A549 (cell line): ENCODE results near the gene MARF1. TPM values are rescaled to one million over a fixed set of nuclear protein-coding genes. Genes with fewer than 3 reads are reported as not detected.
"Not testable (repeated sequence)": the region's sequence is repeated elsewhere in the genome, so short reads cannot be mapped to it uniquely, and the experiment has no call there.

Experiments used
- ATAC-seq, 2 experiments: fragments of 200-7000 bp in 1 of 2; fragments of >200 bp in 1 of 2; cut with Nextera tagmentation in 1 of 2; cut with Tn5 transposase in 1 of 2; 3 replicates each; pipeline versions ENCODE4 v1.8.0 to v1.9.1; 2018 to 2020; ENCODE audit warnings: mild to moderate bottlenecking in 1 of 2, moderate library complexity in 1 of 2
- CTCF ChIA-PET: fragments of 300-600 bp; sonication (Branson Sonifier 250); formaldehyde crosslinking; extraction: SDS; loops from one replicate; lab custom pipeline; 2021; ENCODE audit warnings: antibody characterized with exemption, inconsistent platforms; lab: Yijun Ruan, JAX
- POLR2A ChIA-PET: fragments of 350-600 bp; formaldehyde crosslinking; extraction: SDS; loops from one replicate; lab custom pipeline; 2021; ENCODE audit warnings: antibody characterized with exemption, inconsistent platforms; lab: Yijun Ruan, JAX
- DNase-seq, 2 experiments: peaks; one replicate each; pipeline versions ENCODE4 v3.0.0 to v3.0.0-alpha.2; 2011 to 2016; ENCODE audit warnings: low read depth in 1 of 2, low spot score in 1 of 2
- FAIRE-seq: peaks from 2 replicates; lab custom pipeline; 2011; peaks lifted over from hg19 to GRCh38; lab: Jason Lieb, UNC
- H3K27ac ChIP-seq, 2 experiments: fragments of >200 bp; sonication (Bioruptor Twin); formaldehyde crosslinking; 3 replicates each; pipeline ENCODE4 v1.5.1; 2016 to 2017
- H3K4me1 ChIP-seq: fragments of >200 bp; sonication (Bioruptor Twin); formaldehyde crosslinking; 3 replicates; pipeline ENCODE4 v1.6.1; 2016
- H3K4me2 ChIP-seq: fragments of >200 bp; sonication (Bioruptor Twin); formaldehyde crosslinking; 3 replicates; pipeline ENCODE4 v1.6.1; 2016
- H3K4me3 ChIP-seq: fragments of >200 bp; sonication (Bioruptor Twin); formaldehyde crosslinking; 3 replicates; pipeline ENCODE4 v1.5.1; 2016
- H3K9me3 ChIP-seq: fragments of >200 bp; sonication (Bioruptor Twin); formaldehyde crosslinking; 3 replicates; pipeline ENCODE4 v1.6.1; 2016
- ATOH8 ChIP-seq: fragments of 250-450 bp; sonication (Bioruptor Pico); IDR thresholded peaks from 2 replicates; pipeline ENCODE4 v1.5.0; 2020; ENCODE audit warnings: low read depth, mild to moderate bottlenecking, moderate library complexity
- CBX2 ChIP-seq: fragments of 200-600 bp; sonication (generic); IDR thresholded peaks from 2 replicates; pipeline ENCODE4 v1.6.1; 2016; ENCODE audit warnings: low read depth, mild to moderate bottlenecking, borderline replicate concordance
- CBX8 ChIP-seq: fragments of 200-600 bp; sonication (generic); IDR thresholded peaks from 2 replicates; pipeline ENCODE4 v1.6.1; 2016
- E2F6 ChIP-seq: IDR thresholded peaks from 2 replicates; pipeline ENCODE4 v1.6.1; 2012; ENCODE audit warnings: low read depth, borderline replicate concordance
- EHF ChIP-seq: fragments of 250-450 bp; sonication (Bioruptor Pico); IDR thresholded peaks from 2 replicates; pipeline ENCODE4 v1.5.0; 2020; ENCODE audit warnings: mild to moderate bottlenecking
- EHMT2 ChIP-seq: fragments of 200-600 bp; sonication (generic); IDR thresholded peaks from 2 replicates; pipeline ENCODE4 v1.6.1; 2016; ENCODE audit warnings: antibody characterized with exemption, low read depth, mild to moderate bottlenecking, moderate library complexity
- ELK1 ChIP-seq: fragments of 150-350 bp; IDR thresholded peaks from 2 replicates; pipeline ENCODE4 v1.6.1; 2014; ENCODE audit warnings: low read depth, mild to moderate bottlenecking, low read length
- EP300 ChIP-seq, 2 experiments: fragments of >200 bp; sonication (Bioruptor Twin); formaldehyde crosslinking; IDR thresholded peaks; 2 replicates in 1 of 2; 3 replicates in 1 of 2; pipeline ENCODE4 v1.6.1; 2016 to 2017
- ESRRA ChIP-seq: fragments of 150-350 bp; IDR thresholded peaks from 2 replicates; pipeline ENCODE4 v1.6.1; 2014; ENCODE audit warnings: mild to moderate bottlenecking, low read length, borderline replicate concordance
- FOSL2 ChIP-seq, 2 experiments: fragments of 450-650 bp in 1 of 2; fragments of >200 bp in 1 of 2; sonication (Bioruptor Twin) in 1 of 2; formaldehyde crosslinking; IDR thresholded peaks; 2 replicates each; pipeline versions ENCODE4 v1.5.0 to v1.6.1; 2016 to 2020; ENCODE audit warnings: mild to moderate bottlenecking in 1 of 2, moderate library complexity in 1 of 2
- GATA3 ChIP-seq: IDR thresholded peaks from 2 replicates; pipeline ENCODE4 v1.6.1; 2012; ENCODE audit warnings: borderline replicate concordance
- HDAC2 ChIP-seq: fragments of 200-600 bp; sonication (generic); IDR thresholded peaks from 2 replicates; pipeline ENCODE4 v1.6.1; 2016
- HES2 ChIP-seq: fragments of >200 bp; sonication (Bioruptor Twin); formaldehyde crosslinking; IDR thresholded peaks from 2 replicates; pipeline ENCODE4 v1.6.1; 2016
- JUN ChIP-seq, 2 experiments: fragments of >200 bp; sonication (Bioruptor Twin); formaldehyde crosslinking; IDR thresholded peaks; 2 replicates in 1 of 2; 3 replicates in 1 of 2; pipeline ENCODE4 v1.6.1; 2016 to 2017
- JUNB ChIP-seq: fragments of >200 bp; sonication (Bioruptor Twin); formaldehyde crosslinking; IDR thresholded peaks from 2 replicates; pipeline ENCODE4 v1.6.1; 2016
- KDM1A ChIP-seq: fragments of 200-600 bp; sonication (generic); IDR thresholded peaks from 2 replicates; pipeline ENCODE4 v1.6.1; 2016; ENCODE audit warnings: low read depth, mild to moderate bottlenecking
- MAFK ChIP-seq: fragments of 450-650 bp; IDR thresholded peaks from 2 replicates; pipeline ENCODE4 v1.6.1; 2014; ENCODE audit not compliant: partially characterized antibody
- MAX ChIP-seq: IDR thresholded peaks from 2 replicates; pipeline ENCODE4 v1.6.1; 2012
- MYC ChIP-seq: IDR thresholded peaks from 2 replicates; pipeline ENCODE4 v1.6.1; 2012; ENCODE audit warnings: mild to moderate bottlenecking, inconsistent platforms, low read length, improper control_type of control experiment, borderline replicate concordance
- NPAS2 ChIP-seq: fragments of 250-450 bp; sonication (Bioruptor Pico); IDR thresholded peaks from 2 replicates; pipeline ENCODE4 v1.8.0; 2022; ENCODE audit warnings: mild to moderate bottlenecking, moderate library complexity, borderline replicate concordance
- PHF8 ChIP-seq: fragments of 200-600 bp; sonication (generic); IDR thresholded peaks from 2 replicates; pipeline ENCODE4 v1.6.1; 2016; ENCODE audit warnings: low read depth, mild to moderate bottlenecking, antibody characterized with exemption, moderate library complexity, borderline replicate concordance
- POLR2A ChIP-seq: IDR thresholded peaks from 2 replicates; pipeline ENCODE4 v1.6.1; 2012; ENCODE audit warnings: mild to moderate bottlenecking, low read length
- POLR2AphosphoS2 ChIP-seq: conservative IDR thresholded peaks from 2 replicates; pipeline ENCODE4 v1.6.1; 2012; ENCODE audit warnings: low read length, improper control_type of control experiment, inconsistent platforms
- RARB ChIP-seq: fragments of 250-450 bp; sonication (Bioruptor Pico); IDR thresholded peaks from 2 replicates; pipeline ENCODE4 v1.8.0; 2021; ENCODE audit warnings: mild to moderate bottlenecking, moderate library complexity
- RNF2 ChIP-seq: fragments of 200-600 bp; sonication (generic); IDR thresholded peaks from 2 replicates; pipeline ENCODE4 v1.6.1; 2016; ENCODE audit warnings: low read depth, mild to moderate bottlenecking, antibody characterized with exemption, moderate library complexity, borderline replicate concordance
- SREBF2 ChIP-seq: fragments of 450-650 bp; IDR thresholded peaks from 2 replicates; pipeline ENCODE4 v1.6.1; 2014; ENCODE audit warnings: mild to moderate bottlenecking, moderate library complexity
- TP53 ChIP-seq: fragments of 250-450 bp; sonication (Bioruptor Pico); IDR thresholded peaks from 2 replicates; pipeline ENCODE4 v1.5.0; 2021; ENCODE audit warnings: mild to moderate bottlenecking, moderate library complexity
- USF2 ChIP-seq: fragments of 450-650 bp; IDR thresholded peaks from 2 replicates; pipeline ENCODE4 v1.6.1; 2014; ENCODE audit warnings: antibody characterized with exemption
- ZC3H11A ChIP-seq: fragments of 450-650 bp; IDR thresholded peaks from 2 replicates; pipeline ENCODE4 v1.6.1; 2014; ENCODE audit warnings: antibody characterized with exemption, mild to moderate bottlenecking
- ZNF302 ChIP-seq: fragments of 250-450 bp; sonication (Bioruptor Pico); IDR thresholded peaks from 2 replicates; pipeline ENCODE4 v1.9.0; 2021; ENCODE audit warnings: inconsistent platforms, mild to moderate bottlenecking, moderate library complexity
- WGBS: methylation state at CpG from one replicate; pipeline ENCODE4 v1.1.6; 2017; ENCODE audit errors: missing lambda C conversion rate; 5-methylcytosine and 5-hydroxymethylcytosine counted together
- polyA plus RNA-seq, 4 experiments: library from polyadenylated mRNA; depleted of rRNA in 3 of 4; stranded (reverse); fragments of >200 nt; fragmentation: RNase III in 1 of 4; extraction: RNeasy Plus Mini Kit Qiagen cat#74134 plus additional on column Dnase treatment in 1 of 4; gene quantifications; 2 replicates in 3 of 4; 3 replicates in 1 of 4; pipeline ENCODE4 v1.2.3, GENCODE V29; 2011 to 2017

The MARF1 gene
- polyA plus RNA-seq, 2 of the 4 experiments (the other 2 are of a cell fraction) = 11.6 to 28.2 TPM

GRCh38 chr16:15572329-15573001, 70.5 kb downstream of the MARF1 start (continued):
- 0 out of 2 replicates have a peak, but pooled peaks have one; percentile 17 for TF ChIP-seq FOSL2 (IDR thresholded peaks at IDR 0.05)
- TF ChIP-seq FOSL2 (CRISPR knock-in tag; IDR thresholded peaks at IDR 0.05) = no peak
- TF ChIP-seq ATOH8 (CRISPR knock-in tag) = no peak
- TF ChIP-seq EHMT2 = no peak
- no peak for TF ChIP-seq KDM1A
- no peak for TF ChIP-seq CBX2
- TF ChIP-seq RARB (CRISPR knock-in tag) = no peak
- no peak for TF ChIP-seq MAFK
- TF ChIP-seq RNF2 = no peak
- TF ChIP-seq E2F6 = no peak
- TF ChIP-seq PHF8 = no peak
- no peak for TF ChIP-seq ELK1
- no peak for TF ChIP-seq NPAS2
- TF ChIP-seq JUNB = 0 out of 2 replicates have a peak, but pooled peaks have one; percentile 36
- TF ChIP-seq EP300 (IDR thresholded peaks at IDR 0.05) = peak in 1 of 2 experiments; percentile 35; a peak in 1 of 5 replicates
- TF ChIP-seq MAX = no peak
- 0 out of 5 replicates have a peak, but pooled peaks of 1 of the 2 experiments have one; percentile 36 for TF ChIP-seq JUN (IDR thresholded peaks at IDR 0.05)
- TF ChIP-seq POLR2A = no peak
- TF ChIP-seq ZNF302 (CRISPR knock-in tag) = no peak
- no peak for TF ChIP-seq SREBF2
- no peak for TF ChIP-seq HDAC2
- TF ChIP-seq, all 56 proteins: peak for 7

- no peak for TF ChIP-seq ELK1
- TF ChIP-seq POLR2AphosphoS2 = no peak
- no peak for TF ChIP-seq EHF
- TF ChIP-seq USF2 = no peak
- no peak for TF ChIP-seq ESRRA
- no peak for TF ChIP-seq MYC
- no peak for TF ChIP-seq ZC3H11A
- no peak for TF ChIP-seq HES2
- TF ChIP-seq TP53 = no peak
- TF ChIP-seq ATOH8 (CRISPR knock-in tag) = no peak
- TF ChIP-seq GATA3 = no peak
- no peak for TF ChIP-seq KDM1A
- no peak for TF ChIP-seq JUN (IDR thresholded peaks at IDR 0.05)
- TF ChIP-seq RNF2 = no peak
- no peak for TF ChIP-seq CBX8
- Histone ChIP-seq H3K4me2 (peak overlapping the region; percentile 62; the same call in 2 of the 3 replicates), H3K4me1 (peaks cover 39% of the 10 kb centered on the region), H3K9me3 (no peaks in the 10 kb centered on the region), H3K27ac (peak overlapping the region; percentile 68 to 69), H3K4me3 (no peak overlapping the region)
- DNase-seq = no peak
- ChIA-PET POLR2A (no interaction called here), CTCF (interaction anchor here (1.0 to 1.8 kb wide), 4 partner anchors 10 to 128 kb away, joined by 3 to 7 read pairs (median 3); no protein-coding TSS in a partner anchor)
- no peak for FAIRE-seq
- WGBS = 97% methylated on average over 6 of the region's 6 CpGs
- ATAC-seq = no peak
Observed at GRCh38 chr16:15571557-15571956, 71.4 kb downstream of the MARF1 start.

- DNase-seq, H3K4me3 ChIP-seq, H3K4me2 ChIP-seq, ATAC-seq, H3K9me3 ChIP-seq, FAIRE-seq, POLR2A ChIA-PET, H3K27ac ChIP-seq: not testable (repeated sequence)
- H3K4me1 ChIP-seq = peaks cover 30% of the 10 kb centered on the region
- WGBS = 85% methylated on average over 4 of the region's 4 CpGs
- CTCF ChIA-PET = interaction anchor here (1.4 to 1.8 kb wide), 2 partner anchors 20 to 186 kb away, joined by 3 to 7 read pairs; no protein-coding TSS in a partner anchor
Observed at GRCh38 chr16:15570666-15571065, 72.3 kb downstream of the MARF1 start.
